ENCODE results near the gene BNC2. TPM values are rescaled to one million over a fixed set of nuclear protein-coding genes. Genes with fewer than 3 reads are reported as not detected.

Gene BNC2
- total and polyA plus RNA-seq, 2 of the 13 experiments (the other 11 are each of a cell fraction or from before 2014, with no cell fraction given), result not detected

DNA sequence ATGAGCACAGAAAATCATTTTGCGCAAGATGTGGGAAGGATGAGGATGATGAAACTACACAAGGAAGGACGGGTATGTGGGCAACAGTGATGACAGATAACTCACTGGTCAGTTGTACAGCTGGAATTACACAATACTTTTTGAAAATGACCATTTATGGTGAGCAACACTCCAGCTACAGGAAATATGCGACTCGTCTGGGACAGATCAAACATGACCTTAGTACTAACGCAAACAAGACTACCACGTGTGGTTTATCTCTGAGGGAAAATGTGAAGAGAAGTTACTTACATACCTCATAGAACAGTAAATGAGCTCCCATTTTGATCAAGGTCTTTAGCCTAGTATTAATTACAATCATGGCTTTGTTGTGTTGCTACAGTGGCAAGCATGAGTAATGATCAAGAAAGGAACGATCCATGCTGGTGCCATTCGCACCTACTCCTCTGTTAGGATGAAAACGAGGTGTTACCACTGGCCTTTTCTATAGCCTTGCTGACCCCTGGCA lies 456.9 kb downstream of the BNC2 start (continued):
- no peak for TF ChIP-seq ZNF550 (CRISPR knock-in tag; IDR thresholded peaks at IDR 0.05; ENCODE audit: borderline replicate concordance)
- TF ChIP-seq ZNF619 (CRISPR knock-in tag; IDR thresholded peaks at IDR 0.05), result no peak
- TF ChIP-seq NR3C1 (CRISPR knock-in tag; IDR thresholded peaks at IDR 0.05), result no peak
- TF ChIP-seq, protein P1, sequence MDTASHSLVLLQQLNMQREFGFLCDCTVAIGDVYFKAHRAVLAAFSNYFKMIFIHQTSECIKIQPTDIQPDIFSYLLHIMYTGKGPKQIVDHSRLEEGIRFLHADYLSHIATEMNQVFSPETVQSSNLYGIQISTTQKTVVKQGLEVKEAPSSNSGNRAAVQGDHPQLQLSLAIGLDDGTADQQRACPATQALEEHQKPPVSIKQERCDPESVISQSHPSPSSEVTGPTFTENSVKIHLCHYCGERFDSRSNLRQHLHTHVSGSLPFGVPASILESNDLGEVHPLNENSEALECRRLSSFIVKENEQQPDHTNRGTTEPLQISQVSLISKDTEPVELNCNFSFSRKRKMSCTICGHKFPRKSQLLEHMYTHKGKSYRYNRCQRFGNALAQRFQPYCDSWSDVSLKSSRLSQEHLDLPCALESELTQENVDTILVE (CRISPR knock-in tag; IDR thresholded peaks at IDR 0.05), result no peak
- TF ChIP-seq CAMTA2 (CRISPR knock-in tag; IDR thresholded peaks at IDR 0.05; ENCODE audit: borderline replicate concordance), result no peak
- TF ChIP-seq, protein P2, sequence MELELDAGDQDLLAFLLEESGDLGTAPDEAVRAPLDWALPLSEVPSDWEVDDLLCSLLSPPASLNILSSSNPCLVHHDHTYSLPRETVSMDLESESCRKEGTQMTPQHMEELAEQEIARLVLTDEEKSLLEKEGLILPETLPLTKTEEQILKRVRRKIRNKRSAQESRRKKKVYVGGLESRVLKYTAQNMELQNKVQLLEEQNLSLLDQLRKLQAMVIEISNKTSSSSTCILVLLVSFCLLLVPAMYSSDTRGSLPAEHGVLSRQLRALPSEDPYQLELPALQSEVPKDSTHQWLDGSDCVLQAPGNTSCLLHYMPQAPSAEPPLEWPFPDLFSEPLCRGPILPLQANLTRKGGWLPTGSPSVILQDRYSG (CRISPR knock-in tag; IDR thresholded peaks at IDR 0.05), result no peak
- no peak for TF ChIP-seq BRD4 (CRISPR knock-in tag; IDR thresholded peaks at IDR 0.05)
- TF ChIP-seq ZSCAN25 (CRISPR knock-in tag; IDR thresholded peaks at IDR 0.05), result no peak
- no peak for TF ChIP-seq TCF12 (IDR thresholded peaks at IDR 0.05)
- TF ChIP-seq TCF12 (CRISPR knock-in tag; IDR thresholded peaks at IDR 0.05), result 0 out of 2 replicates have a peak, but pooled peaks have one; percentile 52
- TF ChIP-seq SMAD1 (CRISPR knock-in tag; IDR thresholded peaks at IDR 0.05; ENCODE audit: borderline replicate concordance, low read depth), result no peak
- TF ChIP-seq TEAD3 (CRISPR knock-in tag; optimal IDR thresholded peaks at IDR 0.05; ENCODE audit: borderline replicate concordance), result peak; percentile 78
- TF ChIP-seq POGZ (CRISPR knock-in tag; IDR thresholded peaks at IDR 0.05), result peak; percentile 88
- no peak for TF ChIP-seq YY1 (IDR thresholded peaks at IDR 0.05; ENCODE audit: insufficient read depth, insufficient replicate concordance, low read depth, low read length)
- no peak for TF ChIP-seq NFIB (CRISPR knock-in tag; IDR thresholded peaks at IDR 0.05; ENCODE audit: borderline replicate concordance)
- no peak for TF ChIP-seq SETDB1 (CRISPR knock-in tag; IDR thresholded peaks at IDR 0.05; ENCODE audit: borderline replicate concordance)
- TF ChIP-seq HMGA1 (CRISPR knock-in tag; conservative IDR thresholded peaks at IDR 0.05), result no peak
- TF ChIP-seq ZNF652 (CRISPR knock-in tag; IDR thresholded peaks at IDR 0.05; ENCODE audit: borderline replicate concordance, low read depth), result no peak
- TF ChIP-seq ZNF589 (CRISPR knock-in tag; conservative IDR thresholded peaks at IDR 0.05), result no peak
- TF ChIP-seq TBX3 (IDR thresholded peaks at IDR 0.05; ENCODE audit: borderline replicate concordance), result peak; percentile 24; the same call in 1 of the 2 replicates
- TF ChIP-seq MED8 (CRISPR knock-in tag; IDR thresholded peaks at IDR 0.05; ENCODE audit: insufficient replicate concordance), result no peak
- TF ChIP-seq ZNF446 (CRISPR knock-in tag; IDR thresholded peaks at IDR 0.05), result no peak
- no peak for TF ChIP-seq TAF15 (IDR thresholded peaks at IDR 0.05; ENCODE audit: low read depth, low read length, poor library complexity, severe bottlenecking)
- no peak for TF ChIP-seq SNAI1 (CRISPR knock-in tag; IDR thresholded peaks at IDR 0.05; ENCODE audit: borderline replicate concordance)
- TF ChIP-seq GLI4 (CRISPR knock-in tag; IDR thresholded peaks at IDR 0.05; ENCODE audit: borderline replicate concordance), result no peak
- TF ChIP-seq ESRRA (CRISPR knock-in tag; IDR thresholded peaks at IDR 0.05; ENCODE audit: low read depth), result no peak
- no peak for TF ChIP-seq ZNF530 (CRISPR knock-in tag; IDR thresholded peaks at IDR 0.05; ENCODE audit: low read depth)
- no peak for TF ChIP-seq CBX2 (IDR thresholded peaks at IDR 0.05; ENCODE audit: low read depth, low read length)
- peak; percentile 83; the same call in 1 of the 2 replicates for TF ChIP-seq CBX2 (CRISPR knock-in tag; IDR thresholded peaks at IDR 0.05; ENCODE audit: low read depth)
- no peak for TF ChIP-seq PAX8 (CRISPR knock-in tag; IDR thresholded peaks at IDR 0.05; ENCODE audit: borderline replicate concordance)
